Spleen (tissue), 11 donors: ENCODE results near the gene CHRNA3. TPM values are rescaled to one million over a fixed set of nuclear protein-coding genes. Genes with fewer than 3 reads are reported as not detected.

Source experiments
- DNase-seq: peaks from one replicate; pipeline ENCODE4 v3.0.0-alpha.2; 2020
- H3K27ac ChIP-seq, 8 donors: fragments of 200-600 bp; sonication (generic) in 7 of 8; 1 replicate in 4 of 8; 2 replicates in 4 of 8; pipeline versions ENCODE4 v1.5.0 to v1.8.0; 2016 to 2021; ENCODE audit warnings: inconsistent platforms in 4 of 8, mild to moderate bottlenecking in 4 of 8, moderate library complexity in 1 of 8
- H3K27me3 ChIP-seq, 7 donors: fragments of 200-600 bp; sonication (generic) in 6 of 7; replicated peaks in 1 of 7; 1 replicate in 4 of 7; 2 replicates in 3 of 7; pipeline versions ENCODE4 v1.5.0 to v1.8.0; 2016 to 2021; ENCODE audit warnings: inconsistent platforms in 3 of 7, mild to moderate bottlenecking in 1 of 7
- H3K36me3 ChIP-seq, 6 donors: fragments of 200-600 bp; sonication (generic) in 5 of 6; 1 replicate in 4 of 6; 2 replicates in 2 of 6; pipeline versions ENCODE4 v1.5.0 to v1.8.0; 2016 to 2021; ENCODE audit warnings: inconsistent platforms in 2 of 6
- H3K4me1 ChIP-seq, 6 donors: fragments of 200-600 bp; sonication (generic) in 5 of 6; 1 replicate in 3 of 6; 2 replicates in 3 of 6; pipeline versions ENCODE4 v1.5.0 to v1.8.0; 2016 to 2021; ENCODE audit warnings: inconsistent platforms in 3 of 6
- H3K4me3 ChIP-seq, 8 donors: fragments of 200-600 bp; sonication (generic) in 7 of 8; 1 replicate in 4 of 8; 2 replicates in 4 of 8; pipeline versions ENCODE4 v1.5.0 to v1.8.0; 2016 to 2021; ENCODE audit warnings: inconsistent platforms in 4 of 8, mild to moderate bottlenecking in 4 of 8, moderate library complexity in 2 of 8
- H3K9me3 ChIP-seq, 8 donors: fragments of 200-600 bp; sonication (generic) in 7 of 8; 1 replicate in 4 of 8; 2 replicates in 4 of 8; pipeline versions ENCODE4 v1.5.0 to v1.8.0; 2016 to 2021; ENCODE audit warnings: inconsistent platforms in 4 of 8
- CTCF ChIP-seq, 11 experiments: fragments of 200-600 bp in 7 of 11; fragments of 450-650 bp in 4 of 11; sonication (generic) in 4 of 11; IDR thresholded peaks in 8 of 11; conservative IDR thresholded peaks in 3 of 11; 1 replicate in 7 of 11; 2 replicates in 4 of 11; pipeline versions ENCODE4 v1.4.0 to v1.8.0; 2016 to 2021; ENCODE audit warnings: antibody characterized with exemption in 11 of 11, inconsistent platforms in 4 of 11, mild to moderate bottlenecking in 1 of 11
- POLR2A ChIP-seq, 3 donors: fragments of 450-650 bp; IDR thresholded peaks; one replicate each; pipeline ENCODE4 v1.5.1; 2017; ENCODE audit warnings: antibody characterized with exemption in 3 of 3, mild to moderate bottlenecking in 1 of 3
- POLR2AphosphoS5 ChIP-seq, 3 donors: sonication (generic); formaldehyde crosslinking; IDR thresholded peaks; one replicate each; pipeline ENCODE4 v1.5.1; 2017; ENCODE audit warnings: antibody characterized with exemption in 3 of 3
- WGBS, 5 donors: extraction: QIAGEN DNeasy Blood & Tissue Kit in 3 of 5; methylation state at CpG; one replicate each; pipeline versions ENCODE4 v1.1.5 to v1.1.7; 2013 to 2018; 5-methylcytosine and 5-hydroxymethylcytosine counted together
- intact Hi-C: fragments of 100-400 bp; cut with DNase I; formaldehyde crosslinking; loops from one replicate; pipeline ENCODE4 v1.15.0; 2023; ENCODE audit warnings: low total_unique reads
- polyA plus RNA-seq, 3 donors: library from polyadenylated mRNA; stranded (reverse); fragments of 200-250 nt; gene quantifications; one replicate each; pipeline ENCODE4 v1.2.1, GENCODE V29; 2013
- total RNA-seq, 7 donors: library from RNA; depleted of rRNA in 3 of 7; stranded (reverse); fragments of >200 nt in 3 of 7; fragmentation: NEBNext Ultra II Directional in 4 of 7; extraction: Animal tissue kit (Norgen Biotek cat#: 25700) in 4 of 7; gene quantifications; one replicate each; pipeline versions ENCODE4 v1.1.0 to v1.2.1, GENCODE V29; 2016 to 2021
- donor health status: healthy with polysubstance abuse.
- donor health status: DM: no; HTN: no; CAD: no; lungs with moderate emphysema.
- donor health status: DM: no; HTN: no; CAD: no.
- donor health status: Bipolar disorder and iron deficiency.
- donor health status: healthy.
- donor health status: DM: no; HTN: no; CAD: no.
- donor health status: DM: yes; HTN: yes; CAD: no.

The CHRNA3 gene
- total and polyA plus RNA-seq, 10 donors: 0.23 to 1.6 (median 0.49) TPM; not detected in 2

- whole genome bisulfite sequencing, 5 donors: 90 to 94% (median 91%) methylated on average over 29 of the region's 29 CpGs
Measured at GRCh38 chr15:78629031-78629715, 8.4 kb upstream of the CHRNA3 start.

GRCh38 chr15:78628227-78628626, 7.4 kb upstream of the CHRNA3 start:
- Histone ChIP-seq H3K4me1 (no peaks in the 10 kb centered on the region), H3K9me3 (peaks cover 0 to 8% (median 3%) of the 10 kb centered on the region in 8 donors), H3K27ac (no peak overlapping the region), H3K27me3 (peaks cover 0 to 35% (median 0%) of the 10 kb centered on the region in 7 donors), H3K4me3 (no peak overlapping the region), H3K36me3 (no peaks in the 10 kb centered on the region)
- TF ChIP-seq POLR2AphosphoS5 (IDR thresholded peaks at IDR 0.05) (no peak), POLR2A (IDR thresholded peaks at IDR 0.05) (no peak), CTCF (IDR thresholded peaks at IDR 0.05 in 8 of 11, conservative IDR thresholded peaks at IDR 0.05 in 3 of 11) (no peak)
- WGBS, 5 donors: 72 to 84% (median 81%) methylated on average over 6 of the region's 6 CpGs
- DNase-seq: no peak
- intact Hi-C loops: no loop called here

More at GRCh38 chr15:78629031-78629715, 8.4 kb upstream of the CHRNA3 start:
- DNase-seq: no peak
- Histone ChIP-seq H3K9me3 (peaks cover 0 to 18% (median 8%) of the 10 kb centered on the region in 8 donors), H3K27me3 (peaks cover 0 to 27% (median 0%) of the 10 kb centered on the region in 7 donors), H3K4me3 (no peak overlapping the region), H3K36me3 (no peaks in the 10 kb centered on the region), H3K4me1 (no peaks in the 10 kb centered on the region), H3K27ac (no peak overlapping the region)
- intact Hi-C loops: no loop called here
- TF ChIP-seq CTCF (IDR thresholded peaks at IDR 0.05 in 8 of 11, conservative IDR thresholded peaks at IDR 0.05 in 3 of 11) (no peak), POLR2A (IDR thresholded peaks at IDR 0.05) (no peak)

GRCh38 chr15:78627348-78627747, 6.6 kb upstream of the CHRNA3 start:
- H3K9me3 ChIP-seq: no peaks in the 10 kb centered on the region
- 89 to 92% (median 91%) methylated on average over 8 of the region's 8 CpGs for WGBS, 5 donors
- H3K27ac ChIP-seq: no peak overlapping the region
- intact Hi-C loops: no loop called here
- TF ChIP-seq CTCF (IDR thresholded peaks at IDR 0.05 in 8 of 11, conservative IDR thresholded peaks at IDR 0.05 in 3 of 11) (no peak), POLR2A (IDR thresholded peaks at IDR 0.05) (no peak), POLR2AphosphoS5 (IDR thresholded peaks at IDR 0.05) (no peak)
- no peaks in the 10 kb centered on the region for H3K4me1 ChIP-seq
- DNase-seq: no peak
- H3K36me3 ChIP-seq: no peaks in the 10 kb centered on the region
- H3K27me3 ChIP-seq: peaks cover 0 to 44% (median under 1%) of the 10 kb centered on the region in 7 donors
- H3K4me3 ChIP-seq: no peak overlapping the region

GRCh38 chr15:78626381-78626995, 5.7 kb upstream of the CHRNA3 start:
- no peak overlapping the region for H3K4me3 ChIP-seq
- WGBS, 5 donors: 78 to 87% (median 82%) methylated on average over 6 of the region's 6 CpGs
- H3K27ac ChIP-seq: no peak overlapping the region
- intact Hi-C loops: no loop called here
- TF ChIP-seq POLR2A (IDR thresholded peaks at IDR 0.05): no peak
- no peak for TF ChIP-seq CTCF (IDR thresholded peaks at IDR 0.05 in 8 of 11, conservative IDR thresholded peaks at IDR 0.05 in 3 of 11)
- TF ChIP-seq POLR2AphosphoS5 (IDR thresholded peaks at IDR 0.05): no peak
- H3K36me3 ChIP-seq: no peaks in the 10 kb centered on the region
- H3K4me1 ChIP-seq: no peaks in the 10 kb centered on the region
- peaks cover 0 to 53% (median 9%) of the 10 kb centered on the region in 7 donors for H3K27me3 ChIP-seq
- H3K9me3 ChIP-seq: no peaks in the 10 kb centered on the region
- DNase-seq: no peak
